GM12878 (cell line): ENCODE measurements around the gene NFATC2. TPM values are rescaled to one million over a fixed set of nuclear protein-coding genes. Genes with fewer than 3 reads are reported as not detected.

Experiments
- ATAC-seq: fragments of 200-7000 bp; cut with Tn5 transposase; 3 replicates; pipeline ENCODE4 v1.9.1; 2020; ENCODE audit warnings: mild to moderate bottlenecking, moderate library complexity
- BruUV-seq: library from RNA; stranded (reverse); fragments of 400-500 nt; replicated peaks from 2 replicates; lab custom pipeline; 2021; lab: Mats Ljungman, UMichigan
- CTCF ChIA-PET: fragments of 300-600 bp; sonication (Branson Sonifier 250); formaldehyde crosslinking; extraction: SDS; loops from one replicate; lab custom pipeline; 2021; ENCODE audit warnings: inconsistent platforms; lab: Yijun Ruan, JAX
- POLR2A ChIA-PET: fragments of 350-600 bp; formaldehyde crosslinking; extraction: SDS; loops from one replicate; lab custom pipeline; 2021; ENCODE audit warnings: inconsistent platforms; lab: Charles Lee
- RAD21 ChIA-PET: fragments of 300-600 bp; sonication (Branson Sonifier 250); formaldehyde crosslinking; loops from one replicate; lab custom pipeline; 2023; ENCODE audit warnings: antibody characterized with exemption; ENCODE audit not compliant: unreplicated experiment; lab: Charles Lee
- SMC1A ChIA-PET: fragments of 300-600 bp; sonication (Branson Sonifier 250); formaldehyde crosslinking; loops from one replicate; lab custom pipeline; 2023; ENCODE audit not compliant: unreplicated experiment, uncharacterized antibody; lab: Charles Lee
- DNase-seq: peaks from one replicate; pipeline ENCODE4 v3.0.0-alpha.2; 2011; ENCODE audit warnings: low read depth, low spot score
- FAIRE-seq: peaks from 3 replicates; lab custom pipeline; 2011; peaks lifted over from hg19 to GRCh38; lab: Jason Lieb, UNC
- H2AFZ ChIP-seq: 2 replicates; pipeline ENCODE4 v1.6.0; 2011; ENCODE audit warnings: low read depth, low read length, control low read depth; ENCODE audit not compliant: control insufficient read depth
- H3K27ac ChIP-seq: 2 replicates; pipeline ENCODE4 v1.5.1; 2011; ENCODE audit warnings: control low read depth; ENCODE audit not compliant: control insufficient read depth, insufficient read depth
- H3K27me3 ChIP-seq, 2 experiments: replicated peaks in 1 of 2; 2 replicates each; pipeline versions ENCODE4 v1.6.0 to v1.6.1; 2011; ENCODE audit warnings: low read length in 1 of 2; ENCODE audit not compliant: control insufficient read depth in 2 of 2, insufficient read depth in 2 of 2
- H3K36me3 ChIP-seq, 2 experiments: 2 replicates each; pipeline ENCODE4 v1.5.1; 2011; ENCODE audit warnings: low read length in 1 of 2; ENCODE audit not compliant: control insufficient read depth in 2 of 2, insufficient read depth in 2 of 2
- H3K4me1 ChIP-seq: 2 replicates; pipeline ENCODE4 v1.6.1; 2011; ENCODE audit warnings: mild to moderate bottlenecking, low read length, moderate library complexity, mixed read lengths; ENCODE audit not compliant: control insufficient read depth, insufficient read depth
- H3K4me2 ChIP-seq: 2 replicates; pipeline ENCODE4 v1.6.0; 2011; ENCODE audit warnings: control low read depth; ENCODE audit not compliant: control insufficient read depth, insufficient read depth
- H3K4me3 ChIP-seq: fragments of 200-600 bp; sonication (generic); 2 replicates; pipeline ENCODE4 v1.5.1; 2016
- H3K79me2 ChIP-seq: 2 replicates; pipeline ENCODE4 v1.6.0; 2011; ENCODE audit warnings: low read length; ENCODE audit not compliant: control insufficient read depth, insufficient read depth
- H3K9ac ChIP-seq: 2 replicates; pipeline ENCODE4 v1.8.0; 2011; ENCODE audit warnings: low read length, control low read depth, mixed read lengths; ENCODE audit not compliant: control insufficient read depth, insufficient read depth
- H3K9me3 ChIP-seq: replicated peaks from 3 replicates; pipeline ENCODE4 v1.5.1; 2011; ENCODE audit warnings: mild to moderate bottlenecking, low read length; ENCODE audit not compliant: control insufficient read depth, insufficient read depth
- H4K20me1 ChIP-seq: 2 replicates; pipeline ENCODE4 v1.6.0; 2011; ENCODE audit not compliant: control insufficient read depth, insufficient read depth
- BACH1 ChIP-seq: fragments of 450-650 bp; IDR thresholded peaks from 2 replicates; pipeline ENCODE4 v1.6.1; 2017; ENCODE audit warnings: mild to moderate bottlenecking, borderline replicate concordance
- HDGF ChIP-seq: fragments of 450-650 bp; IDR thresholded peaks from 2 replicates; pipeline ENCODE4 v1.6.1; 2016; ENCODE audit warnings: antibody characterized with exemption
- IKZF2 ChIP-seq, 2 experiments: fragments of 450-650 bp; IDR thresholded peaks; 2 replicates each; pipeline ENCODE4 v1.6.1; 2017; ENCODE audit warnings: mild to moderate bottlenecking in 2 of 2, moderate library complexity in 2 of 2
- MEF2B ChIP-seq: fragments of 450-650 bp; IDR thresholded peaks from 2 replicates; pipeline ENCODE4 v1.6.1; 2018; ENCODE audit warnings: mild to moderate bottlenecking, moderate library complexity; ENCODE audit not compliant: partially characterized antibody, poor library complexity, severe bottlenecking
- POLR2AphosphoS2 ChIP-seq: IDR thresholded peaks from 2 replicates; pipeline ENCODE4 v1.6.1; 2011; ENCODE audit warnings: low read depth, mild to moderate bottlenecking, low read length, improper control_type of control experiment, moderate library complexity
- SMAD1 ChIP-seq: fragments of 450-650 bp; IDR thresholded peaks from 2 replicates; pipeline ENCODE4 v1.6.1; 2018; ENCODE audit warnings: mild to moderate bottlenecking, low read depth; ENCODE audit not compliant: partially characterized antibody
- SP1 ChIP-seq: IDR thresholded peaks from one replicate; pipeline ENCODE4 v1.6.1; 2011; ENCODE audit warnings: low read depth, low read length
- TBL1XR1 ChIP-seq: IDR thresholded peaks from 2 replicates; pipeline ENCODE4 v1.6.1; 2012; ENCODE audit warnings: low read depth, low read length, improper control_type of control experiment
- TCF12 ChIP-seq: IDR thresholded peaks from 2 replicates; pipeline ENCODE4 v1.6.1; 2011; ENCODE audit warnings: low read depth, mild to moderate bottlenecking, low read length
- YY1 ChIP-seq: IDR thresholded peaks from 2 replicates; pipeline ENCODE4 v1.6.1; 2011; ENCODE audit warnings: low read depth, mild to moderate bottlenecking, low read length
- WGBS: methylation state at CpG from one replicate; pipeline ENCODE4 v1.1.6; 2016; ENCODE audit warnings: low lambda C conversion rate; ENCODE audit not compliant: insufficient replicate concordance, insufficient coverage; ENCODE audit errors: missing lambda C conversion rate; 5-methylcytosine and 5-hydroxymethylcytosine counted together
- in situ Hi-C: fragments of 300-500 bp; cut with MboI; formaldehyde crosslinking; loops from 9 replicates; pipeline ENCODE4 v1.14.3; 2018; ENCODE audit warnings: mixed read lengths
- intact Hi-C: fragments of 100-400 bp; cut with micrococcal nuclease; formaldehyde crosslinking; loops from one replicate; pipeline ENCODE4 v1.14.2; 2022; ENCODE audit not compliant: unreplicated experiment
- polyA plus RNA-seq, 11 experiments: library from polyadenylated mRNA; depleted of rRNA in 4 of 11; unstranded in 6 of 11; stranded (reverse) in 5 of 11; fragments of >200 nt; fragmentation: Nextera tagmentation in 4 of 11; fragmentation: Illumina TruSeq in 1 of 11; extraction: Ambion mirVana in 4 of 11; extraction: Trizol in 1 of 11; gene quantifications; 1 replicate in 1 of 11; 2 replicates in 10 of 11; pipeline versions ENCODE4 v1.2.1 to v1.2.3, GENCODE V29; 2011 to 2016; ENCODE audit warnings: inconsistent platforms in 2 of 11, missing spikeins in 2 of 11, low read depth in 1 of 11
- total RNA-seq, 4 experiments: library from RNA; depleted of rRNA in 3 of 4; stranded (reverse); fragments of >200 nt in 3 of 4; fragmentation: Illumina TruSeq in 1 of 4; extraction: Trizol in 1 of 4; gene quantifications; 2 replicates each; pipeline versions ENCODE4 v1.2.1 to v1.2.3, GENCODE V29; 2013 to 2021
- TF ChIP-seq, protein P1 (sequence below): fragments of 450-650 bp; IDR thresholded peaks from 2 replicates; pipeline ENCODE4 v1.6.1; 2017; ENCODE audit warnings: mild to moderate bottlenecking
- TF ChIP-seq, protein P2 (sequence below): fragments of 450-650 bp; IDR thresholded peaks from 2 replicates; pipeline ENCODE4 v1.6.1; 2014; ENCODE audit warnings: mild to moderate bottlenecking

Gene NFATC2
- total and polyA plus RNA-seq, 10 of the 15 experiments (the other 5 are each of a cell fraction or from before 2014, with no cell fraction given), result 3.3 to 20.0 (median 7.3) TPM

DNA sequence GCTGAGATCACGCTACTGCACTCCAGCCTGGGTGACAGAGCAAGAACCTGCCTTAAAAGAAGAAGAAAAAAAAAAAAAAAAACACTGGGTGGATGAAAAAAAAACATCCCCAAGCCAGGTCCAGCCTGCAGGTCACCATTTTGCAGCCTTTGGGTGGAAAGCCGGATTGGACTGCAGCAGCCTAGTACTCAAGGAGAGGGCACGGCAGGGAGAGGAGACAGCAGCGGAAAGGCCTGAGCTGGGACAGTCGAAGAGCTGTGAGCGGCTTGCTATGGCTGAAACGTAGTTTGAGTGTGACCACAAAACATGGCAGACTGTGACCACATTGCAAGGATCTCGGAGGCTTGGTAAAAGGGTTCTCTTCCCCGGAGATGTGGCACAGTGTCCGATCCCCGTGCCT, 173.0 kb downstream of the NFATC2 start:
- FAIRE-seq, result no peak
- CTCF ChIA-PET, result interaction anchor here (1.1 to 6.8 kb wide), 3 partner anchors 10 to 251 kb away, joined by 3 to 53 read pairs (median 3); no protein-coding TSS in a partner anchor
- no TSS peak for BruUV-seq
- RAD21 ChIA-PET, result no interaction called here
- no peak for TF ChIP-seq TBL1XR1
- no peak for TF ChIP-seq MEF2B
- TF ChIP-seq IKZF2 (IDR thresholded peaks at IDR 0.05), result no peak
- no peak for TF ChIP-seq SP1
- TF ChIP-seq HDGF, result no peak
- no peak for TF ChIP-seq SMAD1
- no peak for TF ChIP-seq BACH1
- TF ChIP-seq, protein P1, sequence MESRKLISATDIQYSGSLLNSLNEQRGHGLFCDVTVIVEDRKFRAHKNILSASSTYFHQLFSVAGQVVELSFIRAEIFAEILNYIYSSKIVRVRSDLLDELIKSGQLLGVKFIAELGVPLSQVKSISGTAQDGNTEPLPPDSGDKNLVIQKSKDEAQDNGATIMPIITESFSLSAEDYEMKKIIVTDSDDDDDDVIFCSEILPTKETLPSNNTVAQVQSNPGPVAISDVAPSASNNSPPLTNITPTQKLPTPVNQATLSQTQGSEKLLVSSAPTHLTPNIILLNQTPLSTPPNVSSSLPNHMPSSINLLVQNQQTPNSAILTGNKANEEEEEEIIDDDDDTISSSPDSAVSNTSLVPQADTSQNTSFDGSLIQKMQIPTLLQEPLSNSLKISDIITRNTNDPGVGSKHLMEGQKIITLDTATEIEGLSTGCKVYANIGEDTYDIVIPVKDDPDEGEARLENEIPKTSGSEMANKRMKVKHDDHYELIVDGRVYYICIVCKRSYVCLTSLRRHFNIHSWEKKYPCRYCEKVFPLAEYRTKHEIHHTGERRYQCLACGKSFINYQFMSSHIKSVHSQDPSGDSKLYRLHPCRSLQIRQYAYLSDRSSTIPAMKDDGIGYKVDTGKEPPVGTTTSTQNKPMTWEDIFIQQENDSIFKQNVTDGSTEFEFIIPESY, result no peak
- TF ChIP-seq, protein P2, sequence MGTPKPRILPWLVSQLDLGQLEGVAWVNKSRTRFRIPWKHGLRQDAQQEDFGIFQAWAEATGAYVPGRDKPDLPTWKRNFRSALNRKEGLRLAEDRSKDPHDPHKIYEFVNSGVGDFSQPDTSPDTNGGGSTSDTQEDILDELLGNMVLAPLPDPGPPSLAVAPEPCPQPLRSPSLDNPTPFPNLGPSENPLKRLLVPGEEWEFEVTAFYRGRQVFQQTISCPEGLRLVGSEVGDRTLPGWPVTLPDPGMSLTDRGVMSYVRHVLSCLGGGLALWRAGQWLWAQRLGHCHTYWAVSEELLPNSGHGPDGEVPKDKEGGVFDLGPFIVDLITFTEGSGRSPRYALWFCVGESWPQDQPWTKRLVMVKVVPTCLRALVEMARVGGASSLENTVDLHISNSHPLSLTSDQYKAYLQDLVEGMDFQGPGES, result no peak
- no peak for TF ChIP-seq TCF12
- no peak for TF ChIP-seq YY1
- no peak for TF ChIP-seq POLR2AphosphoS2
- intact Hi-C loops, result no loop called here
- ATAC-seq, result no peak
- H3K9me3 ChIP-seq, result no peaks in the 10 kb centered on the region
- in situ Hi-C loops, result no loop called here
- H3K4me2 ChIP-seq, result no peak overlapping the region
- H2AFZ ChIP-seq, result no peak overlapping the region
- no peaks in the 10 kb centered on the region for H3K36me3 ChIP-seq
- POLR2A ChIA-PET, result interaction anchor here (0.7 kb wide), 1 partner anchor 10 kb away, joined by 3 read pairs; no protein-coding TSS in a partner anchor
- no peak overlapping the region for H3K4me3 ChIP-seq
- no peaks in the 10 kb centered on the region for H3K79me2 ChIP-seq
- 49% methylated on average over 9 of the region's 11 CpGs for WGBS
- no peak for DNase-seq
- H3K27me3 ChIP-seq, result no peaks in the 10 kb centered on the region
- no peak overlapping the region for H3K9ac ChIP-seq
- H3K4me1 ChIP-seq, result no peaks in the 10 kb centered on the region
- SMC1A ChIA-PET, result no interaction called here
- H3K27ac ChIP-seq, result no peak overlapping the region
- no peaks in the 10 kb centered on the region for H4K20me1 ChIP-seq
